Upper lobe of left lung (tissue), 6 donors: ENCODE results near the gene PIGC. TPM values are rescaled to one million over a fixed set of nuclear protein-coding genes. Genes with fewer than 3 reads are reported as not detected.
A peak's percentile ranks its signal among the peaks of the same experiment; 100 is the strongest.

Experiments
- ATAC-seq, 2 donors: fragments of 200-7000 bp; cut with Tn5 transposase; one replicate each; pipeline ENCODE4 v1.9.1; 2022; ENCODE audit warnings: mild to moderate bottlenecking in 2 of 2, moderate library complexity in 2 of 2; ENCODE audit not compliant: low FRiP score in 2 of 2
- DNase-seq, 2 donors: peaks; one replicate each; pipeline ENCODE4 v3.0.0-alpha.2; 2019 to 2020
- H3K27ac ChIP-seq, 4 donors: fragments of 200-600 bp; sonication (generic); one replicate each; pipeline ENCODE4 v1.5.1; 2016 to 2019
- H3K27me3 ChIP-seq, 4 donors: fragments of 200-600 bp; sonication (generic); one replicate each; pipeline ENCODE4 v1.5.1; 2017 to 2019
- H3K36me3 ChIP-seq, 4 donors: fragments of 200-600 bp; sonication (generic); one replicate each; pipeline ENCODE4 v1.5.1; 2016 to 2019
- H3K4me1 ChIP-seq, 4 donors: fragments of 200-600 bp; sonication (generic); one replicate each; pipeline ENCODE4 v1.5.1; 2018 to 2019
- H3K4me3 ChIP-seq, 4 donors: fragments of 200-600 bp; sonication (generic); one replicate each; pipeline ENCODE4 v1.5.1; 2017 to 2019; ENCODE audit warnings: mild to moderate bottlenecking in 2 of 4, moderate library complexity in 1 of 4
- H3K9me3 ChIP-seq, 4 donors: fragments of 200-600 bp; sonication (generic); one replicate each; pipeline ENCODE4 v1.5.1; 2018 to 2019
- CTCF ChIP-seq, 6 experiments: fragments of 450-650 bp in 4 of 6; fragments of 200-600 bp in 2 of 6; sonication (generic) in 2 of 6; IDR thresholded peaks; one replicate each; pipeline ENCODE4 v1.5.1; 2016 to 2019; ENCODE audit warnings: antibody characterized with exemption in 6 of 6
- EP300 ChIP-seq, 4 donors: sonication (generic); formaldehyde crosslinking; IDR thresholded peaks; one replicate each; pipeline ENCODE4 v1.5.1; 2017; ENCODE audit warnings: antibody characterized with exemption in 4 of 4, control low read depth in 2 of 4
- POLR2A ChIP-seq, 4 donors: fragments of 450-650 bp; IDR thresholded peaks; one replicate each; pipeline ENCODE4 v1.5.1; 2016 to 2017; ENCODE audit warnings: antibody characterized with exemption in 4 of 4, mild to moderate bottlenecking in 2 of 4
- POLR2AphosphoS5 ChIP-seq, 2 donors: sonication (generic); formaldehyde crosslinking; IDR thresholded peaks; one replicate each; pipeline ENCODE4 v1.5.1; 2017; ENCODE audit warnings: antibody characterized with exemption in 2 of 2
- WGBS, 2 donors: methylation state at CpG; one replicate each; pipeline ENCODE4 v1.1.5; 2017 to 2018; 5-methylcytosine and 5-hydroxymethylcytosine counted together
- total RNA-seq, 6 donors: library from RNA; depleted of rRNA in 4 of 6; stranded (reverse); fragments of >200 nt in 4 of 6; gene quantifications; one replicate each; pipeline versions ENCODE4 v1.1.0 to v1.2.1, GENCODE V29; 2016 to 2021
- donor health status: DM: no; HTN: no; CAD: no; lungs with moderate emphysema.
- donor health status: DM: no; HTN: yes; CAD: no; lungs with severe emphysema.

PIGC gene
- total RNA-seq, 6 donors from 2014 or later, result 5.9 to 23.4 (median 19.3) TPM

- Histone ChIP-seq H3K27me3 (no peaks in the 10 kb centered on the region), H3K4me1 (peaks cover 9 to 28% (median 21%) of the 10 kb centered on the region in 4 donors), H3K4me3 (no peak overlapping the region), H3K27ac (peak overlapping the region in 1 of 4 donors; percentile 52), H3K36me3 (no peaks in the 10 kb centered on the region), H3K9me3 (no peaks in the 10 kb centered on the region)
- TF ChIP-seq POLR2AphosphoS5 (IDR thresholded peaks at IDR 0.05), result no peak
- TF ChIP-seq POLR2A (IDR thresholded peaks at IDR 0.05), result no peak
- TF ChIP-seq CTCF (IDR thresholded peaks at IDR 0.05), result no peak
- TF ChIP-seq EP300 (IDR thresholded peaks at IDR 0.05), result no peak
- no peak for ATAC-seq
- DNase-seq, result peak in 1 of 2 donors; percentile 34
- 51 to 52% methylated on average over 7 of the region's 7 CpGs for WGBS, 2 donors
These were observed 6.6 kb upstream of the PIGC start for GRCh38 chr1:172450524-172450885.

- peak in 1 of 2 donors; percentile 75 for DNase-seq
- Histone ChIP-seq H3K27me3 (no peaks in the 10 kb centered on the region), H3K36me3 (no peaks in the 10 kb centered on the region), H3K27ac (peak overlapping the region in 1 of 4 donors; percentile 52), H3K4me3 (no peak overlapping the region), H3K4me1 (peaks cover 9 to 28% (median 21%) of the 10 kb centered on the region in 4 donors), H3K9me3 (no peaks in the 10 kb centered on the region)
- ATAC-seq, result peak; percentile 90 to 95
- TF ChIP-seq CTCF (IDR thresholded peaks at IDR 0.05) (peak; percentile 77 to 89 (median 86)), POLR2A (IDR thresholded peaks at IDR 0.05) (no peak), POLR2AphosphoS5 (IDR thresholded peaks at IDR 0.05) (no peak)
- WGBS, 2 donors, result 41 to 47% methylated on average over 11 to 18 of the region's 18 CpGs
These were observed 6.0 kb upstream of the PIGC start for GRCh38 chr1:172449585-172450523.

- H3K4me1 ChIP-seq, result peaks cover 13 to 32% (median 23%) of the 10 kb centered on the region in 4 donors
- WGBS, 2 donors, result 58 to 60% methylated on average over 6 of the region's 6 CpGs
- H3K27ac ChIP-seq, result no peak overlapping the region
- DNase-seq (no peak), ATAC-seq (no peak)
- no peaks in the 10 kb centered on the region for H3K36me3 ChIP-seq
- no peaks in the 10 kb centered on the region for H3K9me3 ChIP-seq
- H3K27me3 ChIP-seq, result no peaks in the 10 kb centered on the region
- TF ChIP-seq EP300 (IDR thresholded peaks at IDR 0.05) (no peak), POLR2AphosphoS5 (IDR thresholded peaks at IDR 0.05) (no peak), POLR2A (IDR thresholded peaks at IDR 0.05) (no peak), CTCF (IDR thresholded peaks at IDR 0.05) (no peak)
- no peak overlapping the region for H3K4me3 ChIP-seq
These were observed 5.2 kb upstream of the PIGC start for GRCh38 chr1:172448995-172449584.

DNA sequence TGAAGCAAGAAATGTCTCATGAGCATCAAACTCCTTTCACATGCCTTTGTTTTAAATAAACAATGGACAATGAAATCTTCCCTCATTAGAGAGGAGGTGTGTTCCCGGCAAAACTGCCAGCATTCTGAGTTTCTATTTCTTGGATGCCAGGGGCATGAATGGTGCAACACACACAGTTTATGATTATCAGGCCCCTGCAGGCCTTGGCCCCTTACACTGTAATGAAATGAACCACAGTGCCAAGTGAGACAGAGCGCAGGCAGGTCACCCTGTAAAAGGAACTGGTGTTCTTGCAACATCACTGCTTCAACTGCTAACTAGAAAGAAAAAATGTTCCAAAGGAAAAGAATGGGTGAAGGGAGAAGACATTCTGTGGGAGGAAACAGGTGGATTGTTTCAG lies 3.8 kb upstream of the PIGC start:
- Histone ChIP-seq H3K9me3 (no peaks in the 10 kb centered on the region), H3K4me1 (peaks cover 15 to 40% (median 27%) of the 10 kb centered on the region in 4 donors), H3K27me3 (no peaks in the 10 kb centered on the region), H3K4me3 (no peak overlapping the region), H3K36me3 (no peaks in the 10 kb centered on the region), H3K27ac (peak overlapping the region in 1 of 4 donors; percentile 11)
- DNase-seq (peak in 1 of 2 donors; percentile 30), ATAC-seq (no peak)
- TF ChIP-seq EP300 (IDR thresholded peaks at IDR 0.05), result no peak
- TF ChIP-seq POLR2AphosphoS5 (IDR thresholded peaks at IDR 0.05), result no peak
- TF ChIP-seq CTCF (IDR thresholded peaks at IDR 0.05), result no peak
- TF ChIP-seq POLR2A (IDR thresholded peaks at IDR 0.05), result no peak
- 40 to 46% methylated on average over 2 of the region's 2 CpGs for WGBS, 2 donors
